Measurements from ENCODE around the gene CCNK. TPM values are rescaled to one million over a fixed set of nuclear protein-coding genes. Genes with fewer than 3 reads are reported as not detected.

Gene CCNK
- total and polyA plus RNA-seq, 4 donors, result 17.0 to 91.9 (median 33.5) TPM

DNA sequence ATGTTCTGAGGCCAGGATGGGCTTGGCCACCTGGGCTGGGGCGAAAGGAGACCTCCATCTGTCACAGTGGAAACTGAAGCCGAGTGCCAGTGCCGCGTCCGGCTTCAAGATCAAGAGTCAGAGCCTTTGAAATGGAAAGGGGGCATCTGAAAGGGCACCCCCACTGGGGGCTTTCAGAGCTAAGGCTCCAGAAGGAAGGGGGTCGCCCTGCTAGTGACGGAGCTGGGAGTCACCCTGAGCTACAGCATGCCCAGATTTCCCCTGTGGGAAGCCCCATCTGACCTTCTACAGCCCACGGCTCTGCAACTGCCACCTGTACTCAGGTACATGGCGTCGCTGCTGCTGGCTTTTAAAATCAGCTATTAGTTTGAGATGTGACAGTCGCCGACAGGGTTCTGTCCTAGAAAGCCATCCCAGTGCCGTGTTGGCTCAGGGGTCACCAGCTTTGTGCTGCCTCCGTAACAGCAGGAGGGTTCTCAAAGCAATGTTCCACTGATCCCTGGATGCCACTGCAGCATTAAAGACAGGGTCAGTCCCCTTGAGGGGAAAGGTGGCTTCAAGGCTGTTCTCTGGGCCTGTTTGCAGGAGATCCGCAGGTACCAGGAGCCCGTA, 31.5 kb downstream of the CCNK start:
- WGBS, 2 donors, result 94 to 95% methylated on average over 16 of the region's 16 CpGs
- H3K9me3 ChIP-seq (ENCODE audit: control insufficient read depth in 4 of 4, insufficient read depth in 3 of 4, low read length in 3 of 4), result no peaks in the 10 kb centered on the region
- H3K4me1 ChIP-seq (ENCODE audit: control insufficient read depth in 5 of 5, insufficient read depth in 5 of 5, low read length in 5 of 5), result no peaks in the 10 kb centered on the region
- DNase-seq (no peak), ATAC-seq (ENCODE audit: insufficient read depth, low FRiP score) (no peak)
- TF ChIP-seq, protein P1, sequence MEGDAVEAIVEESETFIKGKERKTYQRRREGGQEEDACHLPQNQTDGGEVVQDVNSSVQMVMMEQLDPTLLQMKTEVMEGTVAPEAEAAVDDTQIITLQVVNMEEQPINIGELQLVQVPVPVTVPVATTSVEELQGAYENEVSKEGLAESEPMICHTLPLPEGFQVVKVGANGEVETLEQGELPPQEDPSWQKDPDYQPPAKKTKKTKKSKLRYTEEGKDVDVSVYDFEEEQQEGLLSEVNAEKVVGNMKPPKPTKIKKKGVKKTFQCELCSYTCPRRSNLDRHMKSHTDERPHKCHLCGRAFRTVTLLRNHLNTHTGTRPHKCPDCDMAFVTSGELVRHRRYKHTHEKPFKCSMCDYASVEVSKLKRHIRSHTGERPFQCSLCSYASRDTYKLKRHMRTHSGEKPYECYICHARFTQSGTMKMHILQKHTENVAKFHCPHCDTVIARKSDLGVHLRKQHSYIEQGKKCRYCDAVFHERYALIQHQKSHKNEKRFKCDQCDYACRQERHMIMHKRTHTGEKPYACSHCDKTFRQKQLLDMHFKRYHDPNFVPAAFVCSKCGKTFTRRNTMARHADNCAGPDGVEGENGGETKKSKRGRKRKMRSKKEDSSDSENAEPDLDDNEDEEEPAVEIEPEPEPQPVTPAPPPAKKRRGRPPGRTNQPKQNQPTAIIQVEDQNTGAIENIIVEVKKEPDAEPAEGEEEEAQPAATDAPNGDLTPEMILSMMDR (IDR thresholded peaks at IDR 0.05; ENCODE audit: control extremely low read depth, extremely low read depth), result no peak
- H3K27me3 ChIP-seq (ENCODE audit: control insufficient read depth in 3 of 3, insufficient read depth in 3 of 3, low read length in 2 of 3), result no peaks in the 10 kb centered on the region
- H3K4me3 ChIP-seq, result no peak overlapping the region
- no peak overlapping the region for H3K9ac ChIP-seq (ENCODE audit: insufficient read depth in 1 of 2, low read length in 2 of 2)
- H3K27ac ChIP-seq (ENCODE audit: low read depth in 1 of 2, low read length in 1 of 2), result no peak overlapping the region
- H3K36me3 ChIP-seq (ENCODE audit: control insufficient read depth in 4 of 4, insufficient read depth in 4 of 4, low read length in 4 of 4), result peaks cover 3 to 59% (median 22%) of the 10 kb centered on the region in 4 donors

DNA sequence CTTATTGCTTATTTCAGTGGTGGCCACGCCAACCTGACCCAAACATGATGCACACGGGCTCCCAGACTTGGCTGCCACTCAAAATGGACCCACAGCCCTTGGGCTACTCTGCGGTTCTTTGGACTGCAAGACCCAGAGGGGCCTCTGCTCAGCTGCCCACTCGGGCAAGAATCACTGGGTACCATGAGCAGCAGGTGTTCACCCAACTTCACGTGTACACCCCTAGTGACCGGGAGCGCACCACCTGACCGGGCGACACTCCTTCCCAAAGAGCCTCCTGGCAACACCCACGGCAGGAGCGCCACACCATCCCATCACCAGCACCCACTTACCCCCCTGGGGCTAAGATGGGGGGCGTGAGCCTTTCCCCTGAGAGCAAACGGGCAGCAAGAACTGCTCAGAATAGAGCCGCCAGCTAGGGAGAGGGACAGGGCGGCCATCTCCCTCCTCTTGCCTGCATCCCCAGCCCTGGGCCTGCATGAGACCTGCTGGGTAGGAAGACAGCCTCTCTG, 32.0 kb downstream of the CCNK start:
- peaks cover 0 to 2% (median 0%) of the 10 kb centered on the region in 5 donors for H3K4me1 ChIP-seq (ENCODE audit: control insufficient read depth in 5 of 5, insufficient read depth in 5 of 5, low read length in 5 of 5)
- DNase-seq (no peak), ATAC-seq (ENCODE audit: insufficient read depth, low FRiP score) (no peak)
- H3K27me3 ChIP-seq (ENCODE audit: control insufficient read depth in 3 of 3, insufficient read depth in 3 of 3, low read length in 2 of 3), result no peaks in the 10 kb centered on the region
- H3K4me3 ChIP-seq, result no peak overlapping the region
- no peaks in the 10 kb centered on the region for H3K9me3 ChIP-seq (ENCODE audit: control insufficient read depth in 4 of 4, insufficient read depth in 3 of 4, low read length in 3 of 4)
- TF ChIP-seq, protein P1 (IDR thresholded peaks at IDR 0.05; ENCODE audit: control extremely low read depth, extremely low read depth), result no peak
- 90 to 92% methylated on average over 15 of the region's 15 CpGs for WGBS, 2 donors
- peaks cover 0 to 54% (median 17%) of the 10 kb centered on the region in 4 donors for H3K36me3 ChIP-seq (ENCODE audit: control insufficient read depth in 4 of 4, insufficient read depth in 4 of 4, low read length in 4 of 4)
- H3K9ac ChIP-seq (ENCODE audit: insufficient read depth in 1 of 2, low read length in 2 of 2), result no peak overlapping the region
- H3K27ac ChIP-seq (ENCODE audit: low read depth in 1 of 2, low read length in 1 of 2), result no peak overlapping the region

DNA sequence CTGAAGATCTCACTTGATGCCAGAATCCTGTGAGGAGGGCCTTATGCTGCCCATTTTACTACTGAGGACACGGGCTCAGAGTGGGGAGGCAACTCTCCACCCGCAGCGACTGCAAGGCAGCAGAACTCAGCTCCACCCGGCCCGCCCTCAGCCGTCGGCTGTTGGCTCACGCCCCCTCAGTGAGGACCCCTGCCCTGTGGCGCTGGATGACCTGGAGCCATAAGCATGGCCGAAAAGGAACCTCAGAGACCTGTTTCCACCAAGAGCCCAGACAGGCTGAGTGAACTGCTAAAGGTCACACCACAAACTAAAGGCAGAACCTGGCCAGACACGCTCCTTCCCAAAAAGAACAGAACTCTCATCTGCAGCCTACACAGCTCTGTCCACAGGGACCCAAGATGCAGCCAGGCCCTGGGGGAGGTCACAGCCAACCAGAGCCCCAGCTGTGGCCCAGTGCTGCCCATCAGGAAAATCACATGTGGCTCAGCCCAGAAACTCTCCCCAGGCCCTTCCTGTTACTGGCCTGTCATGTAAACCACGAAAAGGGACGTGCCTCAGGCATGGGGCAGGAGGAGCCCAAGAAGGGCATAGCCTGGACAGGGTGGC, 32.8 kb downstream of the CCNK start:
- TF ChIP-seq, protein P1 (IDR thresholded peaks at IDR 0.05; ENCODE audit: control extremely low read depth, extremely low read depth), result no peak
- WGBS, 2 donors, result 82 to 86% methylated on average over 13 of the region's 13 CpGs
- Histone ChIP-seq H3K9me3 (ENCODE audit: control insufficient read depth in 4 of 4, insufficient read depth in 3 of 4, low read length in 3 of 4) (no peaks in the 10 kb centered on the region), H3K9ac (ENCODE audit: insufficient read depth in 1 of 2, low read length in 2 of 2) (no peak overlapping the region), H3K4me3 (no peak overlapping the region), H3K36me3 (ENCODE audit: control insufficient read depth in 4 of 4, insufficient read depth in 4 of 4, low read length in 4 of 4) (peaks cover 0 to 46% (median 9%) of the 10 kb centered on the region in 4 donors), H3K4me1 (ENCODE audit: control insufficient read depth in 5 of 5, insufficient read depth in 5 of 5, low read length in 5 of 5) (peaks cover 0 to 5% (median 0%) of the 10 kb centered on the region in 5 donors), H3K27ac (ENCODE audit: low read depth in 1 of 2, low read length in 1 of 2) (no peak overlapping the region), H3K27me3 (ENCODE audit: control insufficient read depth in 3 of 3, insufficient read depth in 3 of 3, low read length in 2 of 3) (no peaks in the 10 kb centered on the region)
- no peak for DNase-seq
- ATAC-seq (ENCODE audit: insufficient read depth, low FRiP score), result no peak
